ENCODE results near the gene ZMAT5.

- no peak for TF ChIP-seq CTCF (IDR thresholded peaks at IDR 0.05 in 8 of 11, conservative IDR thresholded peaks at IDR 0.05 in 3 of 11)
- no peak for TF ChIP-seq POLR2A (IDR thresholded peaks at IDR 0.05)
- no peak for TF ChIP-seq POLR2AphosphoS5 (IDR thresholded peaks at IDR 0.05)
Observed at GRCh38 chr22:29732883-29733282, 33.9 kb downstream of the ZMAT5 start.
